GM19468 (cell line): ENCODE measurements around the gene KCNQ4.

Experiments
- ATAC-seq: cut with Tn5 transposase; IDR thresholded peaks from one replicate; pipeline ENCODE4 v1.9.1; 2021; ENCODE audit warnings: mild to moderate bottlenecking, moderate library complexity, moderate number of reproducible peaks; ENCODE audit not compliant: unreplicated experiment; ENCODE audit errors: extremely low read depth

KCNQ4 gene

DNA sequence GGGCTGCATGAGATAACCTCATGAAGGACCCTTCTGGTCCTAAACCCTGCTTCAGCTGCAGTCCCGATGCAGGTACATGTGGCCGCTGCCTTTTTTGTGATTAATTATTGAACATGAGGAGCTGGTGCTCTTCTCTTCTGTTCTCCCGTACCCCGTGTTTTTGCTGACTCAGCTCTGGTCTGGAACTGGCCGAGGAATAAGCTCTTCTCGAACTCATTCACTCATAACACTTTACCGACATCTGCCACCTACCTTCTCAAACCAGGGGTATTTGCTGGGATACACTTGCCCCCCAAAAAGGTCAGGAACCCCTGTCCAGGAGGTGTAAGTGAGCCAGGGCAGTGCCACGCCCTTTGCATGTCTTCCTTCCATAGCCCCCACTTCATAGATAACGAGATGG lies 31.8 kb downstream of the KCNQ4 start:
- no peak for ATAC-seq

DNA sequence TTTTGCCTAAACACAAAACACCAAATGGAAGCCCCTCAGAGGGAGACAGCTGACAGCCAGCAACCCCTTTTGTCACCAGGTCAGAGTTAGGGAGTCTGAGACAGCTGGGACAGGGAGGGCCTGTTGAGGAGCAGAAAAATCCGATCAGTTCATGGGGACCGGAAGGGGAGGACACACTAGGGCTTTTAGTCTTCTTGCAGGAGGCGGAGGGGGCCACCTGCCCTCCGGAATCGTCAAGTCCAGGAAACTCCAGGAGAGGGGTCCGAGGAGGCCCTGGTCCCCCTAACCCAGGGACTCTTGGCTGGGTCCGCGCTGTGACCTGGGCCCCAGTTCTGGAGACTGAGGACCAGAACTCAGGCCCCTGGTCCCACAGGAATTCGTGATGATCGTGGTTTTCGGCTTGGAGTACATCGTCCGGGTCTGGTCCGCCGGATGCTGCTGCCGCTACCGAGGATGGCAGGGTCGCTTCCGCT lies 34.2 kb downstream of the KCNQ4 start:
- ATAC-seq: no peak

DNA sequence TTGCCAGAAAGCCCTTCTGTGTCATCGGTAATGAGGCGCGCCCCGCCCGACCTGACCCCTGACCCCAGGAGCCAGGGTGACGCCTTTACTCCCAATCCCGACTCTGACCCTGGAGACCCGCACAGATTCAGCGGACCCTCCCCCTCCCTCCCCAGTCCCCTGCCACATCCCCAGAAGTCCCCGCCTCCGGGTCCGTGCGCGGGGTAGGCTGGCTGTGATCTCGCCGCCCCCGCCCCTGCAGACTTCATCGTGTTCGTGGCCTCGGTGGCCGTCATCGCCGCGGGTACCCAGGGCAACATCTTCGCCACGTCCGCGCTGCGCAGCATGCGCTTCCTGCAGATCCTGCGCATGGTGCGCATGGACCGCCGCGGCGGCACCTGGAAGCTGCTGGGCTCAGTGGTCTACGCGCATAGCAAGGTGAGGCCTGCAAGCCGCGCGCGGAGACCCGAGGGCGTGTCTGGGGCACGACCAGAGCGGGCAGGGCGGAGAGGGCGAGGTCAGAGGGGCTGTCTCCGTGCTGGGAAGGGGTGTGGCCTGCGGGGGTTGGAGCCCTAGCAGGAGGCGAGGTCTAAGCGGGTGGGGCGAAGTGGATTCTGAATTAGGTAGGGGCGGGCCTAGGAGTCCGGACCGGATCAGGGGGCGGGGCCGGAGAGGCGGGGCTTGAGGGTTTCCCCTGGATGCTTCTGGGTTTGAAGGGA lies 34.8 kb downstream of the KCNQ4 start:
- no peak for ATAC-seq

DNA sequence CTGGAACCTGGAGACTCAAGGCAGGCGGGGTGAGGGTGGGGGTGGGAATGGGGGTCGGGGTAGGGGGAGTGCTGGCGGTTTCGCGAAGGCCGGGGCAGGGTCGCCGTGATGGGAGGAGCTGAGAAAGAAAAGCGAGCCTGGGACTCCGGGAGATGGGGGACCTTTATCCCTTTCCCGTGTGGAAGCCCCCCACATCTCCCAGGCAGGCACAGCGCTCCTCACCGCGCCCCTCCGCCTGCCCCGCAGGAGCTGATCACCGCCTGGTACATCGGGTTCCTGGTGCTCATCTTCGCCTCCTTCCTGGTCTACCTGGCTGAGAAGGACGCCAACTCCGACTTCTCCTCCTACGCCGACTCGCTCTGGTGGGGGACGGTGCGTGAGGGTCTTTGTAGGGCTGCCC lies 35.5 kb downstream of the KCNQ4 start:
- ATAC-seq: no peak

DNA sequence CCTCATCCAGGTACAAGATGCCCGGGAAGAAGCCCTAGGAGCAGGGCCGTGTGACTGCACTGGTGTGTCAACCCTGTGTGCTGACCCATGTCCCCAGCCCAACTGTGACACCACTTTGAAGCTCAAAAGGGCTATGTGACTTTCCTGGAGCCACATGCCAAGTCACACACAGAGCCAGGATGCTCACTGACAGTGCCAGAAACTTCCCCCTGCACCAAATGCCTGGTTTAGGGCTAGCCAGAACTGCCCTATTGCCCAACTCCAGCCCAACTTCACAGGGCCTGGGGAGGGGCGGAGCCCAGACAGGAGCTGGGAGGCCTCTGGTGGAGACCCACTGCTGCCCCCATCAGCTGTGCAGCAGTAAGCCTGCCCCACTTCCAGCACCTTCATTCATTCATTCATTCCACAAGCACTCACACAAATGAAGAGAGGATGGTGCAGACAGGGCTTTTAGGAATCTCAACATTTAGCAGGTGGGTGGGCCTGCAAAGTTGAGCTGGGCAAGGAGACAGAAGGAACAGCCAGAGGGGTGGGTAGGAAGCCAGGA lies 36.7 kb downstream of the KCNQ4 start:
- ATAC-seq: no peak

DNA sequence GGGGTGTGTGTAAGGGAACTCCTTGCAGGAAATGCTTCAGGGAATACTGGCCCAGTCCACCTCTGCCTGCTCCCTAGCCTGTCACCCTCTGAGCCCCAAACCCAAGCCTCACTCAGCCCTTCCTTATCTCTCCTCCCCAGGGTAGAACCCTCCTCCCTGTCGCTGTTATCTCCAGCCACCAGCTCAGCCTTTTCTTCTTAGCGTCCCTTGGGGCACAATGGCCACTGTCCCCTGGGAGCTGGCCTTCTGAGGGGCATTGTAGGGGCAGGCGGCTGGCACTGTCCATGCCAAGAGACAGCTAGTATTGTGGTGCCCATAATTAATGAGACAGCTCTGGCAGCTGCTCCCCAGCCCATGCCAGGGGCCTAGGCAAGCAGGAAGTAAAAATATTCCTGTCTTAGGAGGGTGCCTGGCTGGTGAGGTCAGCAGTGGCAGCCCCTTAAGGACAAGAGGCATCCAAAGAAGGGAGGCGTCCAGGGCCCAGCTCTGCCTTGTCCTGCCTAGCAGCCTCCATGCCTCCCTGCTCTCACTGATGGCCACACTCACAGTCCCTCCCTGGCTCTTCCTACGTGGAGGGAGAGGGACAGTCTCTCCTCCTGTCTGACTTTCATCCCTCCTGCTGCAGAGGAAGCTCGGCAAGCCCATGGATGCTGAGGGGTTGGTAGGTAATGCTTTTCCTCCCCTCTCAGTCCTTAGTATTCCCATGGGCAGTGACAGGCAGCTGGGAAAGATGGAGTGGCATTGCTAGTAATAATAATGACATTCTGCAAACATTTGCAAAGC lies 37.5 kb downstream of the KCNQ4 start:
- no peak for ATAC-seq

DNA sequence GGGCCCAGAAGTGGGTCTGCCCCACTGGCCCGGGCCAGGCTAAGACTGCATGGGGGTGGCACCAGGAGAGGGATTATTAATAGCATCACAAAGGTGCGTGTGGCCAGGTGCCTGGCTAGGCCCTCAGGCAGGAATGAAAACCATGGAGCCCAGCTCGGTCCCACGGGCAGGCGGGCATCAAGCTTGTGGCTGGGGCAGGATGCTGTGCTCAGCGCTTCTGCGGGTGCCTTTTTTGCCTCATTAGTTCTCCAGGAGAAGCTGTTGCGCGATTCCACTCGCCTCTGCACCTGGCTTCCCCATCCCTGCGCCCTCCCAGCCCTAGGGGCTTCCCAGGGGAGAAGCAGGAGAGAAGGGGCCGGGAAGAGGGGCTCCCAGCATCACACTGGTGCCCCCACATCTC lies 39.3 kb downstream of the KCNQ4 start:
- ATAC-seq: no peak

DNA sequence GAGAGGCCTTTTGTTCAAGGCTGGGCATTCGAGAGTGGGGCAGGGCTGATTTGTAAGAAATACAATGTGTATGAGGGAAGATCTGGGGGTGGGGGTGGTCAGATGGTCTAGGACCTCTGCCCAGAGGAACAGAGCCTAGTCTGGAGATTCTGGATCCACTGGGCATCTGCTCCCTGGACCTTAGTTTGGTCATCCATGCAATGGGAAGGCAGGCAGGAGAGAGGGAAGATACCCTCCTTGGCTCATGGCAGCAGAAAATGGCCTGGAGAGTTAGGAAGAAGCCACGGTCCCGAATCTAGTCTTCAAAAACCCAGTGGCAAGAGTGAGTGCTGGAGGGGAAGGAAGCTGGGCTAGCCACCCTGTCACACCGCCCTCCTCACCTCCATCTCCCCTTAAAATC lies 39.8 kb downstream of the KCNQ4 start:
- no peak for ATAC-seq

DNA sequence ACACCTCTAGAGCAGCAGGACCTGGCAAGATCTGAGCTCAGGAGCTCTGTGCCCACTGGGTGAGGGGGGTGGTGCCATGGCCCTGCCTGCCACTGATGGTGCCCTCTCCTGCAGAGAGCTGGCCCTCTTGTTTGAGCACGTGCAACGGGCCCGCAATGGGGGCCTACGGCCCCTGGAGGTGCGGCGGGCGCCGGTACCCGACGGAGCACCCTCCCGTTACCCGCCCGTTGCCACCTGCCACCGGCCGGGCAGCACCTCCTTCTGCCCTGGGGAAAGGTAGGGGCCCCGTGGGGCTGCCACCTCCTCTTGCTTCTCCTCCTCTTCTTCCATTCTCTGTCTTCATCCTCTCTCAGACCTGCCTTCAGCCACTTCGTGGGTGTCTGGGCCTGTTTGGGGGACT lies 40.4 kb downstream of the KCNQ4 start:
- no peak for ATAC-seq

DNA sequence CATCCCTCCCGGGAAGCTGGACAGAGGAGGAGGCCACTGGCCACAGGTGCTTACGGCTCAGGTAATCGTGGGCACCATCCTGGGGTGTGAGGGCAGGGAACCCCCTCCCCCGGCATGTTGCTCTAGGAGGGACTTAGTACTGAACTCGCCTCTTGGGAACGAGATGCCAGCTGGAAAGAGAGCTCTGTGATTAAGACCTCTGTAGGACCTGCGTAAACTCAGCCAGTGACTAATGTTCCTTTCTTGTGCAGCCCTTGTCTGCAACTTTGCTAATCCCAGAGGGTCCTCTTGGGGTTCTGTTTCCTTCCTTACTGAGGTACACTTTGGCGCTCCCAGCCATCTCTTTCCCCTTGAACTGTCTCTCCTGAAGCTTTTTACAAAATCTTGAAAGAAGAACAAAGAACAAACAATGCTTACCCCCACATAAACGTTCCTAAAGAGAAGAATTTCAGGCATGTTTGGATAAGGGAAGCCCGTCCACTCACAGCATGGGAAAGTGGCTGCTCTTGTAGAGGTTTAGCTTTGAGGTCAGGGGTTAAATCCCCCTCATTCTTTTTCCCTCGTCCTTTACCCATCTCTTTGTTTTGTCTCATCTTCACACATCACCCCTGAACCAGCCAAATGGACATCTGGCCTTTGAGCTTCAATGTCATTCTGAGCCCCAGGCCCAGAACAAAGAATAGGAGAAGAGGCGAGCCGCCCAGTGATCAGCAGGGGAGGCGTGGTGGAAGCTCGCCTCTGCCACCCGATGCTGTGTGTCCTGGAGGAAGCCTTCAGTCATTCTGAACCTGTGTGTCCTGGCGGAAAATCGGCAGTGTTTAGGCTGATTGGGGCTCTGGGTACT lies 41.2 kb downstream of the KCNQ4 start:
- no peak for ATAC-seq

DNA sequence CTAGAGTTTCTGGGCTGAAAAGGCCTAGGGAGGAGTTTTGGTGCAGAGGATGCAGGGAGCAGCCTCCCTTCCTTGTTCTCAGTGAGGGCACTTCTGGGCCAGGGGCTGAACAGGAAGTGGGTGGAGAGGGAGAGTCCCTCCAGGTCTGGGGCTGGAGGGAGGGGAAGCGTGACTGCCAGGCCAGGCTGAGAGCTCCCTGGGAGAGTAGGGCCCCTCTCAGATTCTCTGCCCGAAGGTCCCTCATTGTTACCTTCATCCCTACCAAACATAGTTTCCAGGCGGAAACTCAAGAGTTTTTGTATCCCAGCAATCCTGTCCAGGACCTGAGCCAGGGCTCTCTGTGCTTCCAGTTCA lies 41.8 kb downstream of the KCNQ4 start:
- ATAC-seq: no peak

DNA sequence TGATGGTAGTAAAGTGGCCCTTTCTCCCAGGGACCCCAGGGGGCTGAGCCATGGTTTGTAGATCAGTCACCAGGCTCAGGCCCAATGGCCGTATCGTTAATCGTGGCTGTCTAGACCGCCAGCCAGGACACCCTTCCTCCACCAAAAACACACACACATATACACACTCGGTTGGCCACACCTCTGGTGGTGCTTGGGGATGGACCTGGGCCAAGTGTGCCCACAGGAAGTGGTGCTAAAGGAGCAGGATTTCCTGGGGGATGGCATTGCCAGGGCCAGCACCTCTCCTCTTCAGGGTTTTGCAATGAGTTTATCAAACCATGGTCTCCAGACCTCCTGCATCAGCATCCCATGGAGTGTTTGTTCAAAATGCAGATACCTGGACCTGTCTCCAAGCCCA lies 42.4 kb downstream of the KCNQ4 start:
- no peak for ATAC-seq

DNA sequence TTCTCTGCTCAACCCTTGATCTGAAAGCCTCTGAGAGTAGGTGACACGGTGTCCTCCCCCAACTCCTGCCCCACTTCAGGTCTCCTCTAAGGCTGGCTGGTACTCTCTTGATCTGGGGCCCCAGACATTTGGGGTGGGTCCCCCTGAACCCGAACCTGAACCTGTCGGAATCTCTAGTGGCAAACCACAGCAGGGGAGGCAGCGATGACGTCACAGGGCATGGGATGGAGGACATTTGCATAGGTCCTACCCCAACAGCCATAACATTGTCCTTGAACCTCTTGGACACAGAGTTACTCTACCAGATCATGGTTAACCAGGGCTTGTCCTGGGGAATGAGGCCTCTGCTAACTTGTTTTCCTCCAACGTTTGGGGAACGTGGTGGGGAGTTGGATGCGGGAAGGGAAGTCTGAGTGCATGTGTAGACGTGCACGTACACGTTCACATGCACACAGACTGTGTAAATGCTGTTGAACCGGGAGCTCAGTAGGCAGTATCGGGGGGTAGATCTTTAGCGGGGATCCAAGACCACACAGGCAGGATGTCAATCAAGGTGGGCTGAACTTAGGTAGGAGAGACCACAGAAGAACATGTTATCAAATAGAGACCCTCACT lies 46.2 kb downstream of the KCNQ4 start:
- ATAC-seq: no peak

DNA sequence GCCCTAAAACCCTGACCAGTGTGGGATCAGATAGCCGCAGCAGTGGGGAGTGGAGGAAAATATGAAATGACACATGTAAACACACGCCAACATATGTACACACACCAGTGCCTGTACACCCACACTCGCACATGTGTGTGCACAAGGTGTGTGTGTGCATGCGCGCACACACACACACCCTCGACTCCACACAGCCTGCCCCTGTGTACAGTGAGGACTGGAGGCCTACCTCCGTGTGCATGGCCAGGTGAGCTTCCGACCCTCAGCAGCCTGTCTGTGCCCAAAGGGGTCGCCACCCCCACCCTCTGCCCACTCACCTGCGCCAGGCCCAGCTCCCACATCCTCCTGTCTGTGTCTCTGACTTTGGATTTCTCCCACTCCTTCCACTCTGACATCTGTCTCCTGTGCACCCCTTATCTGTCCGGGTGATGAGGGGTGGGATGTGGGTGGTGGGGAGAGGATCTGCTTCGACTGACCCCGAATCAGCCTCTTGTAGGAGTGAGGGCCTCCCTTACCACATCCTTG lies 46.9 kb downstream of the KCNQ4 start:
- no peak for ATAC-seq

DNA sequence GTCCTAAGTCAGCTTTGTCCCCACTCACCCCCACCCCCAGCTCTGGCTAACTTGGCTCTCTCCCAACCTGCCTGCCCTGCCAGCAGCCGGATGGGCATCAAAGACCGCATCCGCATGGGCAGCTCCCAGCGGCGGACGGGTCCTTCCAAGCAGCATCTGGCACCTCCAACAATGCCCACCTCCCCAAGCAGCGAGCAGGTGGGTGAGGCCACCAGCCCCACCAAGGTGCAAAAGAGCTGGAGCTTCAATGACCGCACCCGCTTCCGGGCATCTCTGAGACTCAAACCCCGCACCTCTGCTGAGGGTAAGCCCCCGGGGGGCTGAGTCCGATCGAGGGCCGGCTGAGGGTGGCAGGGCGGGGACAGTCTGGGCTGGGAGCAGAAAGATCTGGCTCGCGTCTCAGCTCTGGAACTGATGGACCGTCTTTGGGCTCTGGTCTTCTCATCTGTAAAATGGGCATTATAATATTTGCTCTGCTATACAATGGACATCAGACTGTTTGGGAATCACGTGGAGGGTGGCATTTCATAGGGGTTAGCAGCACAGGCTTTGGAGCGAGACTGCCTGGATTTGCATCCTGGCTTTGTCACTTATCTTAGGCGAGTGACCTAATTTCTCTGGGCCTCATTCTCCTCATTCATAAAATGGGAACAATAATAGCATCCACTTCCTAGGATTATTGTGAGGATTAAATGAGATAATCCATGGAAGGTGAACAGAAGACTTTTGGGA lies 47.6 kb downstream of the KCNQ4 start:
- ATAC-seq: no peak

DNA sequence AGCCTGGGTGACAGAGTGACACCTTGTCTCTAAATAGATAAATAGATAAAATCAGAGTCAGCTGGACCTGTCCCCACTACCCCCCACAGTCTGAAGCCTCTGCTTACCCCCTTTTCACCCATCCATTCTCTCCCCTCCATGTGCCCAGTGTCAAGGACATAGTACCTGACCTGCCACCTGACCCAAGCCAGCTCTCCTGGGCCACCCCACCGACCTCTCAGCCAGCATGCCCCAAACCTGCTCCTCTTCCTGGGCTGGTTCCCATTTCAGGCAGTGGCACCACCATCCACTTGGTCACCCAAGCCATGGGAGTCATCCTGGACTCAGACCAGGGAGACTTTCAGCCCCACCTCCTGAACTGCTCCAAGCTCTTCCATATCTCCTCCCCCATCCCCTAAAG lies 50.4 kb downstream of the KCNQ4 start:
- no peak for ATAC-seq

DNA sequence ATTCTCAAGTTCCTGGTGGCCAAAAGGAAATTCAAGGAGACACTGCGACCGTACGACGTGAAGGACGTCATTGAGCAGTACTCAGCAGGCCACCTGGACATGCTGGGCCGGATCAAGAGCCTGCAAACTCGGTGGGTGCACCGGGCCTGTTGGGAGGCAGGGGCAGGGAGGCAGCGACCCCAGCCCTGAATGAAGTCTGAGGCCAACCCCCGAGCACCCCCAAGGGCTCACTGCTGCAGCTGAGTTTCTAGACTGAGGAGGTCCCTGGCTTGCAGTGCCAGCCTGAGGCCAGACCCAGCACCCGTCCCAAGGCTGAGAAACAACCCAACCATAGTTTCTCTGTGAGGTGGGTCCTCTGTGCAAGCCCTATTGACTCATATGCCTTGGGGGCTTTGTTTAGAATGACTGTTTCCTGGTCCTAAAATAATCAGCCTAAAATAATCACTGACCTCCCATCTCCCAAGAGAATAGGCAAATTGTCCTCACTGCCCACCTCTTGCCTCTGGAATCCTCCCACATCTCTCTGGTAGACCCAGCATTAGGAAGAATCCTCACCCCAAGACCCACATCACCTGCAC lies 51.5 kb downstream of the KCNQ4 start:
- no peak for ATAC-seq

DNA sequence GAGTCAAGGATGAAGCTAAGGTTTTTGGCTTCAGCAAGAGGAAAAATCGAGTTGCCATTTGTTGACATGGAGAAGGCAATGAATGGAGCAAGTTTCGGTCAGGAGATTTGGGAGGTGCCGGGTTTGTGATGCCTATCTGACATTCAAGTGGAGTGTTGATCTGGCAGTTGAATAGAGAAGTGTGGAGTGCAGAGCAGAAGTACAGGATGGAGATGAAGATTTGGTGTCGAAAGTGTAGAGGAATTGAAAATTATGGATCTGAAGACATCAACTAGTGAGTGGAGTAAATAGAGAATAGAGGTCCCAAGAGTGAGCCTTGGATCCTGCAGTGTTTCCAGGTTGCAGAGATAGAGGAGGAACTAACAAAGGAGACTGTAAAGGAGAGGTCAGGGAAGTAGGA lies 52.7 kb downstream of the KCNQ4 start:
- ATAC-seq: no peak

DNA sequence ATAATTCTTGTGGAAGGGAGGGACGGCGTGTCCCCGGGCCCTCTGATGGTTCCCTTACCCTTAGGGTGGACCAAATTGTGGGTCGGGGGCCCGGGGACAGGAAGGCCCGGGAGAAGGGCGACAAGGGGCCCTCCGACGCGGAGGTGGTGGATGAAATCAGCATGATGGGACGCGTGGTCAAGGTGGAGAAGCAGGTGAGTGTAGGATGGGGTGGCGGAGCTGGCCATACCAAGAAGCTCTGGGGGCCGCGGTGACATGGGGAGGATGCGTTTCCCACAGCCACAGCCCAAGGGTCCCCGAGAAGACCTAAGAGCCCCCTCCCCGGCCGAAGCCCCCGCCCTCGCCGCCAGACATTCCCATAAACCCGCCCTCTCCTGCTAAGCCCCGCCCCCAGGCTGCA lies 54.0 kb downstream of the KCNQ4 start:
- no peak for ATAC-seq
